ENCODE data around the gene DLL4. TPM values are rescaled to one million over a fixed set of nuclear protein-coding genes. Genes with fewer than 3 reads are reported as not detected.
A peak's percentile ranks its signal among the peaks of the same experiment; 100 is the strongest.

Gene DLL4
- total RNA-seq, 4 donors from 2014 or later = 1.9 to 9.7 (median 6.4) TPM

- Histone ChIP-seq H3K36me3 (no peaks in the 10 kb centered on the region), H3K27me3 (no peaks in the 10 kb centered on the region), H3K4me1 (no peaks in the 10 kb centered on the region), H3K9me3 (no peaks in the 10 kb centered on the region), H3K27ac (no peak overlapping the region), H3K4me3 (no peak overlapping the region)
- ATAC-seq = no peak
- no peak for TF ChIP-seq POLR2A (IDR thresholded peaks at IDR 0.05)
- TF ChIP-seq POLR2AphosphoS5 (IDR thresholded peaks at IDR 0.05) = no peak
- no peak for TF ChIP-seq EP300 (IDR thresholded peaks at IDR 0.05)
- TF ChIP-seq CTCF (IDR thresholded peaks at IDR 0.05) = no peak
- WGBS, 2 donors (ENCODE audit: low coverage in 1 of 2) = no CpG with 5 or more reads among the region's 6 CpGs
Measured at GRCh38 chr15:40915679-40916078, 13.5 kb upstream of the DLL4 start.

- Histone ChIP-seq H3K27ac (peak overlapping the region in 3 of 4 donors; percentile 40 to 54 (median 45)), H3K4me1 (no peaks in the 10 kb centered on the region)
- no peak for ATAC-seq
Measured at GRCh38 chr15:40917585-40917984, 11.6 kb upstream of the DLL4 start.

GRCh38 chr15:40918146-40918798, 10.9 kb upstream of the DLL4 start:
- 43 to 70% methylated on average over 2 to 3 of the region's 15 CpGs for WGBS, 2 donors (ENCODE audit: low coverage in 1 of 2)
- Histone ChIP-seq H3K4me1 (no peaks in the 10 kb centered on the region), H3K9me3 (no peaks in the 10 kb centered on the region), H3K4me3 (no peak overlapping the region), H3K27me3 (no peaks in the 10 kb centered on the region), H3K36me3 (no peaks in the 10 kb centered on the region), H3K27ac (peak overlapping the region in 3 of 4 donors; percentile 40 to 54 (median 45))
- peak; percentile 37 for ATAC-seq
- no peak for TF ChIP-seq POLR2A (IDR thresholded peaks at IDR 0.05)
- no peak for TF ChIP-seq EP300 (IDR thresholded peaks at IDR 0.05)
- TF ChIP-seq POLR2AphosphoS5 (IDR thresholded peaks at IDR 0.05) = no peak
- no peak for TF ChIP-seq CTCF (IDR thresholded peaks at IDR 0.05)

More at GRCh38 chr15:40917585-40917984, 11.6 kb upstream of the DLL4 start:
- WGBS, 2 donors (ENCODE audit: low coverage in 1 of 2) = 67 to 100% methylated on average over 1 of the region's 11 CpGs
- Histone ChIP-seq H3K36me3 (no peaks in the 10 kb centered on the region), H3K4me3 (no peak overlapping the region), H3K9me3 (no peaks in the 10 kb centered on the region), H3K27me3 (no peaks in the 10 kb centered on the region)
- no peak for TF ChIP-seq POLR2A (IDR thresholded peaks at IDR 0.05)
- no peak for TF ChIP-seq POLR2AphosphoS5 (IDR thresholded peaks at IDR 0.05)
- no peak for TF ChIP-seq EP300 (IDR thresholded peaks at IDR 0.05)
- no peak for TF ChIP-seq CTCF (IDR thresholded peaks at IDR 0.05)

GRCh38 chr15:40918799-40919392, 10.2 kb upstream of the DLL4 start:
- WGBS, 2 donors (ENCODE audit: low coverage in 1 of 2) = no CpG with 5 or more reads among the region's 19 CpGs
- H3K27me3 ChIP-seq = no peaks in the 10 kb centered on the region
- no peaks in the 10 kb centered on the region for H3K9me3 ChIP-seq
- TF ChIP-seq CTCF (IDR thresholded peaks at IDR 0.05) (no peak), POLR2AphosphoS5 (IDR thresholded peaks at IDR 0.05) (no peak), EP300 (IDR thresholded peaks at IDR 0.05) (no peak), POLR2A (IDR thresholded peaks at IDR 0.05) (no peak)
- H3K36me3 ChIP-seq = no peaks in the 10 kb centered on the region
- peak; percentile 42 for ATAC-seq
- no peaks in the 10 kb centered on the region for H3K4me1 ChIP-seq
- H3K4me3 ChIP-seq = no peak overlapping the region
- H3K27ac ChIP-seq = peak overlapping the region in 3 of 4 donors; percentile 40 to 54 (median 45)
